A673 (cell line): ENCODE measurements around the gene NFATC3. TPM values are rescaled to one million over a fixed set of nuclear protein-coding genes. Genes with fewer than 3 reads are reported as not detected.

Experiments used
- BruUV-seq: library from RNA; stranded (reverse); fragments of 400-500 nt; replicated peaks from 2 replicates; lab custom pipeline; 2021; lab: Mats Ljungman, UMichigan
- CTCF ChIA-PET: fragments of 300-600 bp; sonication (Branson Sonifier 250); formaldehyde crosslinking; loops from one replicate; lab custom pipeline; 2022; ENCODE audit warnings: antibody characterized with exemption; lab: Charles Lee
- POLR2A ChIA-PET: fragments of 300-600 bp; sonication (Branson Sonifier 250); formaldehyde crosslinking; loops from one replicate; lab custom pipeline; 2022; ENCODE audit warnings: antibody characterized with exemption; ENCODE audit not compliant: low non-redundant PET; lab: Charles Lee
- DNase-seq: peaks from one replicate; pipeline ENCODE4 v3.0.0-alpha.2; 2015; ENCODE audit warnings: low spot score
- H3K27ac ChIP-seq: fragments of 200-600 bp; sonication (generic); 2 replicates; pipeline ENCODE4 v1.5.1; 2016; ENCODE audit warnings: mixed run types, low read depth, mild to moderate bottlenecking, mixed read lengths, antibody characterized with exemption, low read length; ENCODE audit not compliant: poor library complexity, severe bottlenecking
- H3K27me3 ChIP-seq: fragments of 200-600 bp; sonication (generic); replicated peaks from 2 replicates; pipeline ENCODE4 v1.6.1; 2017; ENCODE audit warnings: mixed run types, low read depth, mild to moderate bottlenecking, mixed read lengths, antibody characterized with exemption, low read length; ENCODE audit not compliant: insufficient read depth, poor library complexity
- H3K36me3 ChIP-seq: fragments of 200-600 bp; sonication (generic); 2 replicates; pipeline ENCODE4 v1.6.1; 2016; ENCODE audit warnings: mixed run types, mild to moderate bottlenecking, mixed read lengths, antibody characterized with exemption, low read length; ENCODE audit not compliant: insufficient read depth, poor library complexity, severe bottlenecking
- H3K4me1 ChIP-seq: fragments of 200-600 bp; sonication (generic); 2 replicates; pipeline ENCODE4 v1.6.1; 2017; ENCODE audit warnings: mixed run types, mild to moderate bottlenecking, mixed read lengths, antibody characterized with exemption, low read length; ENCODE audit not compliant: insufficient read depth, poor library complexity, severe bottlenecking
- H3K4me3 ChIP-seq: fragments of 200-600 bp; sonication (generic); 2 replicates; pipeline ENCODE4 v1.5.1; 2016; ENCODE audit warnings: low read depth, mixed run types, mild to moderate bottlenecking, mixed read lengths, low read length; ENCODE audit not compliant: poor library complexity, severe bottlenecking
- H3K9me3 ChIP-seq: fragments of 200-600 bp; sonication (generic); 2 replicates; pipeline ENCODE4 v1.6.1; 2016; ENCODE audit warnings: mixed run types, low read depth, mild to moderate bottlenecking, mixed read lengths, antibody characterized with exemption, low read length; ENCODE audit not compliant: poor library complexity, severe bottlenecking
- CTCF ChIP-seq: fragments of 300-800, 200-600 bp; sonication (generic); conservative IDR thresholded peaks from 2 replicates; pipeline ENCODE4 v1.5.1; 2017; ENCODE audit warnings: low read depth, mild to moderate bottlenecking, antibody characterized with exemption, low read length, moderate library complexity, mixed read lengths
- EZH2 ChIP-seq: fragments of 200-600 bp; sonication (generic); IDR thresholded peaks from 2 replicates; pipeline ENCODE4 v1.6.1; 2017; ENCODE audit warnings: borderline replicate concordance, low read depth, mild to moderate bottlenecking, mixed read lengths, antibody characterized with exemption, low read length; ENCODE audit not compliant: poor library complexity, severe bottlenecking
- intact Hi-C: fragments of 100-400 bp; cut with micrococcal nuclease; formaldehyde crosslinking; loops from one replicate; pipeline ENCODE4 v1.10.0; 2022; ENCODE audit not compliant: unreplicated experiment
- total RNA-seq: library from RNA; stranded (reverse); gene quantifications from 2 replicates; pipeline ENCODE4 v1.2.3, GENCODE V29; 2021

Gene NFATC3
- total RNA-seq, 1 experiment from 2014 or later, result 56.0 TPM

DNA sequence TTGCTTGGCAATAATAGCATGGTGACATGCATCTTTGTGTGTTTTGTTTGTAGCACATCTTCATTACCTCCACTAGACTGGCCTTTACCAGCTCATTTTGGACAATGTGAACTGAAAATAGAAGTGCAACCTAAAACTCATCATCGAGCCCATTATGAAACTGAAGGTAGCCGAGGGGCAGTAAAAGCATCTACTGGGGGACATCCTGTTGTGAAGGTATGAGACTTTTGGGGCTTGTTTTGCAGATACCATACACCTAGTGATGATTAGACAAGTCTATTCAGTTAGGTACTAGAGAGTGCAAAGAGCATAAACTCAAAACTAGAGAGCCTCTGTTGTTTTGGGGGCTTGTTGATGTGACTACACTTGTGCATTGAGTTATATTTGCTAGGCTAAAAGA, 41.2 kb downstream of the NFATC3 start:
- DNase-seq, result no peak
- Histone ChIP-seq H3K9me3 (no peaks in the 10 kb centered on the region), H3K27me3 (no peaks in the 10 kb centered on the region), H3K4me3 (no peak overlapping the region), H3K4me1 (no peaks in the 10 kb centered on the region), H3K27ac (no peak overlapping the region), H3K36me3 (no peaks in the 10 kb centered on the region)
- BruUV-seq, result no TSS peak
- POLR2A ChIA-PET, result no interaction called here
- CTCF ChIA-PET, result no interaction called here
- TF ChIP-seq EZH2 (no peak), CTCF (no peak)
- intact Hi-C loops, result no loop called here

DNA sequence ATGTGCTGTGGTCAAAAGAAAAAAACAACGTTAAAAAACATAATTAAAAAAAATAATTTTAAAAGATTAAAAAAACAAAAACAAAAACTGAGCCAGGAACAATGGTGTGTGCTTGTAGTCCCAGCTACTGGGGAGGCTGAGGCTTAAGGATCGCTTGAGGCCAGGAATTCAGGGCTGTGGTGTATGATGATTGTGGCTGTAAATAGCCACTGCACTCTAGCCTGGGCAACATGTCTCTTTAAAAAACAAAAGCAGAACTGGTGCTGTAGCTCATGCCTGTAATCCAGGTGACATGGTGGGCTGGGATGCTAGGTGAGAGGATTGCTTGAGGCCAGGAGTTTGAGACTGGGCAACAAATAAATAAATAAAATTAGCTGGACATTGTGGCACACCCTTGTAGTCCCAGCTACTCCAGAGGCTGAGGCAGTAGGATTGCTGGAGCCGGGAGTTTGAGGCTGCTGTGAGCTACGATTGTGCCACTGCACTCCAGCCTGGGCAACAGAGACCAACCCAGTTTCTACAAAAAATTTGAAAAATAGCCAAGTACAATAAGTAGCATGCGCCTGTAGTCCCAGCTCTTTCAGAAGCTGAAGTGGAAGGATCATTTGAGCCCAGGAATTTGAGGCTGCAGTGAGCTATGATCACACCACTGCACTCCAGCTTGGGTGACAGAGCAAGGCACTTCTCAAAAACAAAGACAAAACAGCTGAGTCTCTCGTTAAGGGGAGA, 43.6 kb downstream of the NFATC3 start:
- no peaks in the 10 kb centered on the region for H3K27me3 ChIP-seq
- no peaks in the 10 kb centered on the region for H3K4me1 ChIP-seq
- BruUV-seq, result no TSS peak
- CTCF ChIA-PET, result no interaction called here
- TF ChIP-seq EZH2 (no peak), CTCF (no peak)
- POLR2A ChIA-PET, result interaction anchor here (0.6 kb wide), 2 partner anchors 11 to 43 kb away, joined by 3 read pairs; no protein-coding TSS in a partner anchor
- intact Hi-C loops, result no loop called here
- peak; percentile 12 for DNase-seq
- no peaks in the 10 kb centered on the region for H3K9me3 ChIP-seq
- peak overlapping the region; percentile 25 for H3K27ac ChIP-seq
- H3K36me3 ChIP-seq, result no peaks in the 10 kb centered on the region
- no peak overlapping the region for H3K4me3 ChIP-seq

DNA sequence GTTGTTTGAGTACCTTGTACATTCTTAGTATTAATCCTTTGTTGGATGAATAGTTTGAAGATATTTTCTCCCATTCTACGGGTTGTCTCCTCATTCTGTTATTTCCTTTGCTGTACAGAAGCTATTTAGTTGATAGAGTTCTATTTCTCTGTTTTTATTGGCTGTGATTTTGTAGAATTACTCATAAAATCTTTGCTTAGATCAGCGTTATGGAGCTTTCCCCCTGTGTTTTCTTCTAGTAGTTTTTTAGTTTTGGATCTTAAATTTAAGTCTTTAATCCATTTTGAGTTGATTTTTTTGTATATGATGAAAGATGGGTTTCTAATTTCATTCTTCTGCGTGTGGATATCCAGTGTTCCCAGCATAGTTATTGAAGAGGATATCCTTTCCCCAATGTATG, 45.4 kb downstream of the NFATC3 start:
- Histone ChIP-seq H3K36me3 (no peaks in the 10 kb centered on the region), H3K27ac (no peak overlapping the region), H3K27me3 (no peaks in the 10 kb centered on the region), H3K4me3 (no peak overlapping the region), H3K9me3 (no peaks in the 10 kb centered on the region), H3K4me1 (no peaks in the 10 kb centered on the region)
- DNase-seq, result no peak
- intact Hi-C loops, result no loop called here
- ChIA-PET POLR2A (no interaction called here), CTCF (no interaction called here)
- no peak for TF ChIP-seq EZH2
- no peak for TF ChIP-seq CTCF
- no TSS peak for BruUV-seq
